ENCODE data around the gene CD63.

- TF ChIP-seq YY1 (tag by site-specific recombination; IDR thresholded peaks at IDR 0.05): no peak
- TF ChIP-seq, protein P1, sequence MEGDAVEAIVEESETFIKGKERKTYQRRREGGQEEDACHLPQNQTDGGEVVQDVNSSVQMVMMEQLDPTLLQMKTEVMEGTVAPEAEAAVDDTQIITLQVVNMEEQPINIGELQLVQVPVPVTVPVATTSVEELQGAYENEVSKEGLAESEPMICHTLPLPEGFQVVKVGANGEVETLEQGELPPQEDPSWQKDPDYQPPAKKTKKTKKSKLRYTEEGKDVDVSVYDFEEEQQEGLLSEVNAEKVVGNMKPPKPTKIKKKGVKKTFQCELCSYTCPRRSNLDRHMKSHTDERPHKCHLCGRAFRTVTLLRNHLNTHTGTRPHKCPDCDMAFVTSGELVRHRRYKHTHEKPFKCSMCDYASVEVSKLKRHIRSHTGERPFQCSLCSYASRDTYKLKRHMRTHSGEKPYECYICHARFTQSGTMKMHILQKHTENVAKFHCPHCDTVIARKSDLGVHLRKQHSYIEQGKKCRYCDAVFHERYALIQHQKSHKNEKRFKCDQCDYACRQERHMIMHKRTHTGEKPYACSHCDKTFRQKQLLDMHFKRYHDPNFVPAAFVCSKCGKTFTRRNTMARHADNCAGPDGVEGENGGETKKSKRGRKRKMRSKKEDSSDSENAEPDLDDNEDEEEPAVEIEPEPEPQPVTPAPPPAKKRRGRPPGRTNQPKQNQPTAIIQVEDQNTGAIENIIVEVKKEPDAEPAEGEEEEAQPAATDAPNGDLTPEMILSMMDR (tag by site-specific recombination; IDR thresholded peaks at IDR 0.05): no peak
- no peak for TF ChIP-seq ZNF302 (tag by site-specific recombination; IDR thresholded peaks at IDR 0.05; ENCODE audit: low read depth)
- TF ChIP-seq BCL11A (tag by site-specific recombination; IDR thresholded peaks at IDR 0.05; ENCODE audit: low read depth): no peak
- no peak for TF ChIP-seq ZNF211 (tag by site-specific recombination; IDR thresholded peaks at IDR 0.05; ENCODE audit: low read depth)
- TF ChIP-seq ZNF292 (tag by site-specific recombination; IDR thresholded peaks at IDR 0.05; ENCODE audit: borderline replicate concordance, low read depth): no peak
- no peak for TF ChIP-seq ZEB2 (tag by site-specific recombination; IDR thresholded peaks at IDR 0.05)
- TF ChIP-seq ZNF140 (tag by site-specific recombination; IDR thresholded peaks at IDR 0.05): no peak
- TF ChIP-seq ZNF37A (tag by site-specific recombination; IDR thresholded peaks at IDR 0.05): no peak
- TF ChIP-seq ZNF350 (tag by site-specific recombination; IDR thresholded peaks at IDR 0.05): no peak
- TF ChIP-seq ZNF10 (tag by site-specific recombination; IDR thresholded peaks at IDR 0.05): no peak
- no peak for TF ChIP-seq ZNF239 (tag by site-specific recombination; IDR thresholded peaks at IDR 0.05)
- no peak for TF ChIP-seq ZNF555 (tag by site-specific recombination; conservative IDR thresholded peaks at IDR 0.05)
- TF ChIP-seq, protein P2, sequence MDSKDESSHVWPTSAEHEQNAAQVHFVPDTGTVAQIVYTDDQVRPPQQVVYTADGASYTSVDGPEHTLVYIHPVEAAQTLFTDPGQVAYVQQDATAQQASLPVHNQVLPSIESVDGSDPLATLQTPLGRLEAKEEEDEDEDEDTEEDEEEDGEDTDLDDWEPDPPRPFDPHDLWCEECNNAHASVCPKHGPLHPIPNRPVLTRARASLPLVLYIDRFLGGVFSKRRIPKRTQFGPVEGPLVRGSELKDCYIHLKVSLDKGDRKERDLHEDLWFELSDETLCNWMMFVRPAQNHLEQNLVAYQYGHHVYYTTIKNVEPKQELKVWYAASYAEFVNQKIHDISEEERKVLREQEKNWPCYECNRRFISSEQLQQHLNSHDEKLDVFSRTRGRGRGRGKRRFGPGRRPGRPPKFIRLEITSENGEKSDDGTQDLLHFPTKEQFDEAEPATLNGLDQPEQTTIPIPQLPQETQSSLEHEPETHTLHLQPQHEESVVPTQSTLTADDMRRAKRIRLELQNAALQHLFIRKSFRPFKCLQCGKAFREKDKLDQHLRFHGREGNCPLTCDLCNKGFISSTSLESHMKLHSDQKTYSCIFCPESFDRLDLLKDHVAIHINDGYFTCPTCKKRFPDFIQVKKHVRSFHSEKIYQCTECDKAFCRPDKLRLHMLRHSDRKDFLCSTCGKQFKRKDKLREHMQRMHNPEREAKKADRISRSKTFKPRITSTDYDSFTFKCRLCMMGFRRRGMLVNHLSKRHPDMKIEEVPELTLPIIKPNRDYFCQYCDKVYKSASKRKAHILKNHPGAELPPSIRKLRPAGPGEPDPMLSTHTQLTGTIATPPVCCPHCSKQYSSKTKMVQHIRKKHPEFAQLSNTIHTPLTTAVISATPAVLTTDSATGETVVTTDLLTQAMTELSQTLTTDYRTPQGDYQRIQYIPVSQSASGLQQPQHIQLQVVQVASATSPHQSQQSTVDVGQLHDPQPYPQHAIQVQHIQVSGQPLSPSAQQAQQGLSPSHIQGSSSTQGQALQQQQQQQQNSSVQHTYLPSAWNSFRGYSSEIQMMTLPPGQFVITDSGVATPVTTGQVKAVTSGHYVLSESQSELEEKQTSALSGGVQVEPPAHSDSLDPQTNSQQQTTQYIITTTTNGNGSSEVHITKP (tag by site-specific recombination; IDR thresholded peaks at IDR 0.05): no peak
Observed at GRCh38 chr12:55699471-55700055, 29.2 kb downstream of the CD63 start.
